Gastroesophageal sphincter (tissue), 3 donors: ENCODE measurements around the gene DRAP1.

ENCODE experiments used
- CTCF ChIP-seq, 4 experiments: fragments of 200-600 bp in 2 of 4; fragments of 450-650 bp in 2 of 4; sonication (generic) in 1 of 4; IDR thresholded peaks; one replicate each; pipeline ENCODE4 v1.5.1; 2017 to 2019; ENCODE audit warnings: antibody characterized with exemption in 4 of 4, mild to moderate bottlenecking in 2 of 4, moderate library complexity in 2 of 4
- POLR2A ChIP-seq, 2 donors: fragments of 450-650 bp; IDR thresholded peaks; one replicate each; pipeline ENCODE4 v1.6.1; 2017; ENCODE audit warnings: antibody characterized with exemption in 2 of 2, mild to moderate bottlenecking in 2 of 2, moderate library complexity in 1 of 2

GRCh38 chr11:65944767-65945166 is 25.5 kb downstream of the DRAP1 start:
- TF ChIP-seq CTCF (IDR thresholded peaks at IDR 0.05): no peak
- no peak for TF ChIP-seq POLR2A (IDR thresholded peaks at IDR 0.05)
